Right cardiac atrium (tissue), 5 donors: ENCODE measurements around the gene CFB. TPM values are rescaled to one million over a fixed set of nuclear protein-coding genes. Genes with fewer than 3 reads are reported as not detected.

Experiments used
- ATAC-seq, 2 donors: fragments of 200-7000 bp; cut with Tn5 transposase; one replicate each; pipeline versions ENCODE4 v1.8.0 to v1.9.1; 2020; ENCODE audit warnings: moderate library complexity in 2 of 2, mild to moderate bottlenecking in 1 of 2
- DNase-seq, 3 donors: peaks; one replicate each; pipeline ENCODE4 v3.0.0-alpha.2; 2020
- H3K27ac ChIP-seq: one replicate; pipeline ENCODE4 v1.5.1; 2013; ENCODE audit warnings: mild to moderate bottlenecking, low read length, control low read depth, moderate library complexity
- H3K27me3 ChIP-seq: one replicate; pipeline ENCODE4 v1.6.1; 2013; ENCODE audit not compliant: control insufficient read depth, insufficient read depth
- H3K4me1 ChIP-seq: one replicate; pipeline ENCODE4 v1.6.1; 2013; ENCODE audit warnings: low read length; ENCODE audit not compliant: control insufficient read depth, insufficient read depth
- H3K4me3 ChIP-seq: one replicate; pipeline ENCODE4 v1.5.1; 2013; ENCODE audit warnings: low read length, control low read depth
- H3K9me3 ChIP-seq: one replicate; pipeline ENCODE4 v1.6.1; 2013; ENCODE audit warnings: low read length; ENCODE audit not compliant: control insufficient read depth
- WGBS: extraction: QIAGEN DNeasy Blood & Tissue Kit; methylation state at CpG from one replicate; pipeline ENCODE4 v1.1.7; 2013; 5-methylcytosine and 5-hydroxymethylcytosine counted together
- intact Hi-C, 4 donors: fragments of 100-400 bp; cut with DNase I; formaldehyde crosslinking; loops; one replicate each; pipeline versions ENCODE4 v1.11.0 to v1.14.0; 2022 to 2023
- long read RNA-seq, 4 donors: library from polyadenylated mRNA; unstranded; transcript quantifications; one replicate each; pipeline ENCODE4 v2.0.0, GENCODE V29; 2020 to 2021
- polyA plus RNA-seq: library from polyadenylated mRNA; stranded (reverse); fragments of 200-250 nt; gene quantifications from one replicate; pipeline ENCODE4 v1.2.3, GENCODE V29; 2013
- total RNA-seq, 4 donors: library from RNA; stranded (reverse); fragmentation: NEBNext Ultra II Directional; extraction: Animal tissue kit (Norgen Biotek cat#: 25700); gene quantifications; one replicate each; pipeline ENCODE4 v1.2.1, GENCODE V29; 2021
- donor health status: healthy with polysubstance abuse.
- donor health status: DM: no; HTN: yes; CAD: no.
- donor health status: DM: no; HTN: no; CAD: no.
- donor health status: DM: no; HTN: yes; CAD: no; lungs with severe emphysema.
- donor health status: DM: yes; HTN: yes; CAD: no.

CFB gene
- 10 to 100 TPM; 14.2 to 34.2 (median 24.2) TPM for total RNA-seq
- polyA plus RNA-seq = 10.4 TPM
- long read RNA-seq, donor 1, transcript CFB-271 (18 exons, 2,862 nt) = major isoform, 108 of 127 reads
- long read RNA-seq, donor 1, partial matches to known transcripts = 10 of 127 reads
- long read RNA-seq, donor 1, other reads (novel, unspliced or antisense) = 9 of 127 reads
- long read RNA-seq, donor 2, transcript CFB-271 (18 exons, 2,862 nt) = major isoform, 11 of 14 reads
- long read RNA-seq, donor 2, partial matches to known transcripts = 1 of 14 reads
- long read RNA-seq, donor 2, other reads (novel, unspliced or antisense) = 2 of 14 reads
- long read RNA-seq, donor 3, transcript CFB-271 (18 exons, 2,862 nt) = major isoform, 81 of 104 reads
- long read RNA-seq, donor 3, partial matches to known transcripts = 16 of 104 reads
- long read RNA-seq, donor 3, other reads (novel, unspliced or antisense) = 7 of 104 reads
- long read RNA-seq, donor 4, transcript CFB-271 (18 exons, 2,862 nt) = major isoform, 8 of 10 reads
- long read RNA-seq, donor 4, partial matches to known transcripts = 2 of 10 reads
- long read RNA-seq, donor 4, other reads (novel, unspliced or antisense) = 0 of 10 reads

DNA sequence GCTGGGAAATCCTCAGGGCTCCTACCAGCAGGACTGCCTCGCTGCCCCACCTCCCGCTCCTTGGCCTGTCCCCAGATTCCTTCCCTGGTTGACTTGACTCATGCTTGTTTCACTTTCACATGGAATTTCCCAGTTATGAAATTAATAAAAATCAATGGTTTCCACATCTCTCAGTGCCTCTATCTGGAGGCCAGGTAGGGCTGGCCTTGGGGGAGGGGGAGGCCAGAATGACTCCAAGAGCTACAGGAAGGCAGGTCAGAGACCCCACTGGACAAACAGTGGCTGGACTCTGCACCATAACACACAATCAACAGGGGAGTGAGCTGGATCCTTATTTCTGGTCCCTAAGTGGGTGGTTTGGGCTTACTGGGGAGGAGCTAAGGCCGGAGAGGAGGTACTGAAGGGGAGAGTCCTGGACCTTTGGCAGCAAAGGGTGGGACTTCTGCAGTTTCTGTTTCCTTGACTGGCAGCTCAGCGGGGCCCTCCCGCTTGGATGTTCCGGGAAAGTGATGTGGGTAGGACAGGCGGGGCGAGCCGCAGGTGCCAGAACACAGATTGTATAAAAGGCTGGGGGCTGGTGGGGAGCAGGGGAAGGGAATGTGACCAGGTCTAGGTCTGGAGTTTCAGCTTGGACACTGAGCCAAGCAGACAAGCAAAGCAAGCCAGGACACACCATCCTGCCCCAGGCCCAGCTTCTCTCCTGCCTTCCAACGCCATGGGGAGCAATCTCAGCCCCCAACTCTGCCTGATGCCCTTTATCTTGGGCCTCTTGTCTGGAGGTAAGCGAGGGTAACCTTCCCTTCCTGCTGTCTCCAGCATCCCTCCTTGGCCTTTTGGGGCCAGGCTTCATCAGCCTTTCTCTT lies at the start of gene CFB:
CFB (plus strand) TSS at position 589 of the 863 bp plus-strand sequence; CDS start at position 716, 127 bp downstream.
- peak; percentile 88 to 94 (median 90) for DNase-seq
- Histone ChIP-seq H3K4me1 (no peaks in the 10 kb centered on the region), H3K27ac (peak within 1 kb of the TSS; percentile 61), H3K9me3 (no peaks in the 10 kb centered on the region), H3K4me3 (no peak within 1 kb of the TSS), H3K27me3 (no peaks in the 10 kb centered on the region)
- peak; percentile 92 to 93 for ATAC-seq
- intact Hi-C loops = no loop called here
- 36% methylated on average over 11 of the region's 11 CpGs for whole genome bisulfite sequencing

DNA sequence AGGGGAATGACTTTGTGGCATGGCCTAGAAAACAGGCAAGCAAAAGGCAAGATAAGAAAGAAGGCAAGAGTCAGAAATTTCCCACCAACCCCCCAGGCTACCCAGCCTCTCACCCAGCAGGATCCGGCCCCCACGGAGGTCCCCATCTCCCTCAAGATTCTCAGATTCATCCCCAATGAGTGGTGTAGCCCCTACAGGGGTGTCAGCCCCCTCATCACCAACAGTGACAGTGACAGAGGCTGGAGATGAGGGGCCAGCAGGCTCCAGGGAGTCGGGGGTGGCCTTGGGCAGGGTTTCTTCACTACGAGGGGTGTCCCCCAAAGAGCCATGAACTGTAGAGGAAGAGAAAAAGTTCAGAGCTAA lies 49.4 kb upstream of the CFB start:
- Histone ChIP-seq H3K27ac (peak overlapping the region; percentile 56), H3K4me1 (peaks cover 9% of the 10 kb centered on the region), H3K9me3 (no peaks in the 10 kb centered on the region), H3K4me3 (peak overlapping the region; percentile 98), H3K27me3 (no peaks in the 10 kb centered on the region)
- 42% methylated on average over 4 of the region's 4 CpGs for WGBS
- peak in 1 of 3 donors; percentile 34 for DNase-seq
- ATAC-seq = no peak
- intact Hi-C loops = loop anchor here in 1 of 4 donors (10.0 kb wide), 1 partner anchor 58 kb away; the partner anchor contains the start of genes NELFE and SKIC2

DNA sequence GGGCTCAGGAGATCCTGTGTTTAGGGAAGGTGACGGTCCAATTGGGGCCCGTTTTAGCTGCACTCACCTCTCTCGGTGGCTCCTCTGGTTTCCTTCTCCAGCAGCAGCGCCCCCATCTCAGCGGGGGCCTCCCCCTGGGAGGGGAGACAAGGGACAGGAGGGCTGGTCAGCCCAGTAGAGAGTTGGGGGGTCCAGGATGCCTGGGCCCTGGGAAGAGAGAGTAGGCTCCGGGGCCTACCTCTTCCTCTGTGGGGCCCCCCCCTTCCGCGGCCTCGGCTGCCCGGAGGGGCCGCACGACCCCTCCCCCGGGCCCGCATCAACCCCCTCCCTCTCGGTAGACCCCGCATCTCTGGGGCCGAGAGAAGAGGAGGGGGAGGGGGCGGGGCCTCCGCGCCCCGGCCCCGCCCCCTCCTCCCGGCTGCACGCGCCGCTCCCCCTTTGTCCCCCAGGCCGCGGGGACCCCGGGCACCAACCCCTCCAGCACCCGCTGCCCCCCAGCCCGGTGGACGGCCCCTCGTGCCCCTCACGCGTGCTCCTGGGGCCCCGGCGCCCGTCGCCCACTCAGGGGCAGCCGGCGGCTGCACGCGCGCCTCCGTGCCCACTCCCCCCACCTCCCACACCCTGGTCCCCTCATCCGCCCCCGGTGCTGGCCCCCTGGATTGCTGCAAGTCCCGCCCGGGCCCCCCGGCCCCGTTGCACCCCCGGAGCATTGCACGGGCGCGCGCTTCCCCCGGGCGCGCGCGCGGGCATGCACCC lies 48.9 kb upstream of the CFB start:
- Histone ChIP-seq H3K9me3 (no peaks in the 10 kb centered on the region), H3K27ac (peak overlapping the region; percentile 56), H3K27me3 (no peaks in the 10 kb centered on the region), H3K4me1 (peaks cover 9% of the 10 kb centered on the region), H3K4me3 (peak overlapping the region; percentile 98)
- intact Hi-C loops = loop anchor here in 1 of 4 donors (10.0 kb wide), 1 partner anchor 58 kb away; the partner anchor contains the start of genes NELFE and SKIC2
- WGBS = 1% methylated on average over 57 of the region's 62 CpGs
- peak in 2 of 3 donors; percentile 61 to 69 for DNase-seq
- ATAC-seq = no peak

DNA sequence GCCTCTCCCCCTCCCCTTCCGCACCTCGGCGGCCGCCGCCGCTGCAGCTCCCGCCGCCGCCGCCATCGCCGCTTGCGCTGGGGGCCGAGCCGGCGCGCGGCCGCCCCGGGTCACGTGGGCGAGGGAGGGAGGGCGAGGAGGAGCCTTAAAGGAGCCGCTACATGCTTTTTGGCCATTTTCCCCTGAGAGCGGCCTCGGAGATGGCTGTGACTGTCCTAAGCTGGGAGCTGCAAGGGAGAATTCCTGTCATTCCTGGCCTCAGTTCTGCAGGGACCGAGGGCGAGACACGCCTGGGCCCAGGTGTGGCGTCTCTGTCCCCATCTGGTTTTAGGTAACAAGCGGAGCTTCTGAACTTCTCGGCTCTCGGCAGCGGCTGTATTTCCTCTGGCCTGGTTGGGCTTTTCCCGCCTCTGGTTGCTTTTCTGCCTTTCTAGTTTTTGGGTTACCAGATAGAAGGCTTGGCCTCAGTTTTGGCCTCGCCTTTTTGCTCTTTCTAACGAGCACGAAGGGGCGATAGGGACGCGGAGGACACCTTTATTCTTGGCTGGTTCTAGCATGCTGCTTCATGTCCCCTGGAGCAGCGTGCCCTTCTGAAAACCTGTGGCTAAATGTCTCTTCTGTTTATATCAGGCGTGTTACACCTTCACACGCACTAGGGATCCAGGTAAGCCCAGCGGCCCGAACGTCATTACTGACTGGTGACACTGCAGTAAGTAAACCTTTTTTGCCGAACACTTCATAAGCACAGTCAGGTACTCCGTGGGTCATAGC lies 48.1 kb upstream of the CFB start, which contains the start of gene EHMT2:
EHMT2 (minus strand) TSS at position 87 of the 771 bp plus-strand sequence; CDS start at position 66, 21 bp downstream.
- intact Hi-C loops = loop anchor here in 1 of 4 donors (10.0 kb wide), 1 partner anchor 57 kb away; the partner anchor contains the start of genes NELFE and SKIC2
- ATAC-seq = peak; percentile 68 to 72

DNA sequence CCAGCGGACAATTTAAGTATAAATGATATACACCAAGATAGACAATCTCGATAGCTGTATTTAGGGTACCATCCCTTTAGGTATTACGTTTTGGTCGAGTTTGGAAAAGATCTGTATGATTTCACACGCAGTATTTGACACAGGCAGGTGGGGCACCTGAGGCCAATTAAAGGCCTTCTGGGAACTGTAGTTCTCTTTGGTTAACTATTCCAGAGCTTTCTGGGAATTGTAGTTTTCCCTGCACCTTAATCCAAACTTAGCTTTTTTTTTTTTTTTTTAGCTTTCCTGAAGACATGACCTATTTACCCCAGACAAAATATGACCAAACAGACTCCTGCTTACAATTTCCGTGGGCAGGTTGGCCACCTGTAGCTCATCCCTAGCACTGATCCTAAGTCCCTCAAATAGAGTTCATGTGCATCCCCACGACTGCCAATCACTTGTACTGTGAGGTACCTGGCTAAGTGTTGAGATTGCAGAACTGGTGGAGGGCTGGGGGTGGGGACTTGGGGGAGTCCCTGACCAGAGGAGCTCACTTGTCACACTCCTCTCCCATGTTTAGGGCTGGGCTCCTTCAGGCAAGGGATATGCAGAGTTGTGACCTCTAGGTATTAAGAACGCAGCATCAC lies 47.4 kb upstream of the CFB start:
- peak in 1 of 2 donors; percentile 26 for ATAC-seq
- intact Hi-C loops = loop anchor here in 1 of 4 donors (10.0 kb wide), 1 partner anchor 56 kb away; the partner anchor contains the start of genes NELFE and SKIC2
- DNase-seq = peak in 1 of 3 donors; percentile 47
- 13% methylated on average over 8 of the region's 8 CpGs for WGBS
- H3K27ac ChIP-seq = peak overlapping the region; percentile 96
- H3K4me1 ChIP-seq = peaks cover 9% of the 10 kb centered on the region
- H3K4me3 ChIP-seq = peak overlapping the region; percentile 98
- no peaks in the 10 kb centered on the region for H3K9me3 ChIP-seq
- no peaks in the 10 kb centered on the region for H3K27me3 ChIP-seq

More for the DNA sequence above, 48.1 kb upstream of the CFB start, which contains the start of gene EHMT2:
- WGBS = under 1% methylated on average over 49 of the region's 49 CpGs
- Histone ChIP-seq H3K4me1 (peaks cover 9% of the 10 kb centered on the region), H3K27me3 (no peaks in the 10 kb centered on the region), H3K27ac (peak within 1 kb of the TSS; percentile 96), H3K4me3 (peak within 1 kb of the TSS; percentile 98), H3K9me3 (no peaks in the 10 kb centered on the region)
- DNase-seq = peak; percentile 83 to 94 (median 94)

DNA sequence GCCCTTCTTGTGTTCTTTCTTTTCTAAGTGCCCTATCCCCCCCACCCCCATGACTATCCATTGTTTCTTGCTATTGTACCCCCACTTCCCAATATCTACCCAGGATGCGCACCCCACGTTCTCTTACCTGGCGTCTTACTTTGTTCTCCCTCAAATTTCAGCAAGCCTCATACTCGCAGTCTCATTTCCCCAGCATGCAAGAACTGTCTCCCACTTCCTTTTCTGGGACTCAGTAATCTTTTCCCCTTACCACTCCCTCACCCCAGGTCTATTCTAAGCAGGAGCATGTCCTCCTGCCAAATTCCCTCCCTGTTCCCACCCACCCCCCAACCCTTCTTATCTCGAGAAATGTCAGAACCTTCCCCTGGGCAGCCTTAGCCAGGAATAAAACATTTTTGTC lies 46.7 kb upstream of the CFB start:
- intact Hi-C loops = loop anchor here in 1 of 4 donors (10.0 kb wide), 1 partner anchor 56 kb away; the partner anchor contains the start of genes NELFE and SKIC2
- H3K27ac ChIP-seq = no peak overlapping the region
- DNase-seq = no peak

DNA sequence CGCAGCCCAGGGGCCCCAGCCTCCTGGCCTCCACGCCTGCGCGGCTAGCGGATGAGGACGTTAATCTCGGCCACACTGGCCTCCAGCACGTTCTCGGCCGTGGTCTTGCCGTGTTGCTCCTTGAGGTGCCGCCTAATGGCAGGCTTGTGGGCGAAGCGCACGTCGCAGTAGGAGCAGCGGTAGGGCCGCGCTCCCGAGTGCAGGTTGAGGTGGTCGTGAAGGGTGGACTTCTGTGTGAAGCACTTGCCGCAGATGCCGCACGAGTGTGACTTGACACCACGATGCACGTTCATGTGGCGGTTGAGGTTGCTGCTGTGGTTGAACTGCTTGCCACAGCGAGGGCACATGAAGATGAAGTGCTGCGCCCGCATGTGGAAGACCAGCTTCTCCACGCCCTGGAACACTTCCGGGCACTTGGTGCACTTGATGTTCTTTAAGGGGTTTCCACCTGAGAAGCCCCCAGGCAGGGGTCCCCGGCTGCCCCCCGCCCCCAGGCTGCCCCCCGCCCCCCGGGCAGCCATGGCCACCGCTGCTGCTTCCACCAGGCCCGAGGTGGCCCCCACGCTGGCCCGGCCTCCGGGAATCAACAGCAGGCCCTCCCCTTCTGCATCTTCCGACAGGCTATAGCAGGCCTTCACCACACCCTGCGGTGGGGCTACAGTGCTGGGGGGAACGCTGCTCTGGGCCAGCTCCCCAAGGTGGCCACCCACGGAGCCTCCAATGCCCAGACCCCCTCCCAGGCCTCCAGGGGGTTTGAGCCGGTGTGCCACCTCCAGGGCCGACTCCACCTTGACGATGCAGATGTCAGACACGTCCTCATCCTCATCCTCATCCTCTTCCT lies 45.8 kb upstream of the CFB start:
- DNase-seq (peak in 2 of 3 donors; percentile 57 to 68), ATAC-seq (no peak)
- 82% methylated on average over 49 of the region's 49 CpGs for WGBS
- intact Hi-C loops = loop anchor here (5.0 to 10.0 kb wide), 2 partner anchors 55 to 57 kb away; partner anchors contain the start of genes NELFE (in 4 of the 4) and SKIC2 (in 4 of the 4)
- Histone ChIP-seq H3K27me3 (no peaks in the 10 kb centered on the region), H3K4me1 (peaks cover 9% of the 10 kb centered on the region), H3K4me3 (no peak overlapping the region), H3K9me3 (no peaks in the 10 kb centered on the region), H3K27ac (no peak overlapping the region)

More for the DNA sequence above, 46.7 kb upstream of the CFB start:
- Histone ChIP-seq H3K9me3 (no peaks in the 10 kb centered on the region), H3K27me3 (no peaks in the 10 kb centered on the region), H3K4me3 (no peak overlapping the region), H3K4me1 (peaks cover 9% of the 10 kb centered on the region)
- no peak for ATAC-seq
- WGBS = 44% methylated on average over 5 of the region's 5 CpGs

DNA sequence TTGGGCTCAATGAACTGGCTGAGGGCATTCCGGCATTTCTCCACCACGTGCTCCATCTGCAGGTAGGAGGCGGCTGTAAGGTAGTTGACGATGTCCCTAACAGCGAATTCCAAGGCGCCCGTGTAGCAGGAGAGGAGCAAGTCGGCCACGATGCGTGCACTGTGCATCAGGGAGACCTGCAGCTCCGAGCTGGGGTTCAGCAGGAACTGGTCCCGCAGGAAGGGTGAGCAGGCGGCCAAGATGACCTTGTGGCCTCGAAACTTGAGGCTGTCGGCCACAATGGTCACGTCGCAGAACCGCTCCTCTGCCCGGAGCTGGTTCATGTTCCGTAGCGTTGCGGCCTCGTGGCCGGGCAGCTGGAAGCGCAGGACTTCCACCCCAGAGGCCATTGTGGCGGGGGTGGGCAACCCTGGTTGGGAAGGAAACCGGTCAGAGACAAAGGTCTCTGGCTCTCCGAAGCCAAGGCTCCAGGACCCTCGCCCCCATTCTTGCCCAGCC lies 44.9 kb upstream of the CFB start:
- 28% methylated on average over 29 of the region's 29 CpGs for WGBS
- peaks cover 9% of the 10 kb centered on the region for H3K4me1 ChIP-seq

More for the DNA sequence above, 44.9 kb upstream of the CFB start:
- intact Hi-C loops = loop anchor here in 3 of 4 donors (5.0 to 10.0 kb wide), 2 partner anchors 54 to 56 kb away; partner anchors contain the start of genes NELFE (in 3 of the 3) and SKIC2 (in 3 of the 3)
- H3K4me3 ChIP-seq = peak overlapping the region; percentile 78
- H3K27ac ChIP-seq = peak overlapping the region; percentile 77
- DNase-seq = peak in 1 of 3 donors; percentile 65
- no peak for ATAC-seq
- H3K9me3 ChIP-seq = no peaks in the 10 kb centered on the region
- H3K27me3 ChIP-seq = no peaks in the 10 kb centered on the region
